Measurements from ENCODE around the gene GUCY2C. TPM values are rescaled to one million over a fixed set of nuclear protein-coding genes. Genes with fewer than 3 reads are reported as not detected.

GUCY2C gene
- total RNA-seq, 1 experiment from 2014 or later, result not detected

DNA sequence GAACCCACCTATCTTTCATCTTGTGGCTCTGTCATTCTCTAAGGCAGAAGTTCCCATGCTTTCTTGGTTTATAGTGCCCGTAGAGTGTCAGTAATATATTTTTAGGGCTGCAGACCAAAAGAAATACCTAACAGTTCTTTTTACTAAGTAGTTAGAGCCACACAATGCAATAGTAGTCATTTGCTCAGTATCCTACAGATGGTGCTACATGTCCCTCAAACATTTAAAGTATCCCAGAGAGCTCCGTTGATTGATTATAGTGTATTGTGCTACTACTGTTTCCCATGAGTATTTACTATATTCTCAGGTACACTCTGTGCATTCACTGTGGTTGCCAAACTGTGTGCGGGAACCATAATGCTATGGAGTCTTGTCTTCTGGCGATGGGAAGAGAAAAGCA lies 124.0 kb downstream of the GUCY2C start:
- no peak for DNase-seq (ENCODE audit: low read depth)

DNA sequence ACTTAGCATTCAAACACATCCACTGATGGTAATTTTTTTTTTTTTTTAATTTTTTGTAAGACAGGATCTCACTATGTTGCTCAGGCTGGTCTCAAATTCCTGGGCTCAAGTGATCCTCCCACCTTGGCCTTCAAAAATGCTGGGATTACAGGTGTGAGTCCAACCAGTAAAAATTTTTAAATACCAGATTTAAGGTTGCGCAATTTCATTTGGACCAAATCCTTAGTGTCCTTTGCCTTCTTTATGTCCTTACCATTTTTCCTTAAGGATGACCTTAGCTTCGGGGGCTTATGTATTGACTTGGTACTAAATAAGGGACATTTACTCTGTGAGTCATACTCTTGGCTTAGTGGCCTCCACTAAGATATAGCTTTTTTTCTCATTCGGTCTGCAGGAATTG lies 124.6 kb downstream of the GUCY2C start:
- no peak for DNase-seq (ENCODE audit: low read depth)

DNA sequence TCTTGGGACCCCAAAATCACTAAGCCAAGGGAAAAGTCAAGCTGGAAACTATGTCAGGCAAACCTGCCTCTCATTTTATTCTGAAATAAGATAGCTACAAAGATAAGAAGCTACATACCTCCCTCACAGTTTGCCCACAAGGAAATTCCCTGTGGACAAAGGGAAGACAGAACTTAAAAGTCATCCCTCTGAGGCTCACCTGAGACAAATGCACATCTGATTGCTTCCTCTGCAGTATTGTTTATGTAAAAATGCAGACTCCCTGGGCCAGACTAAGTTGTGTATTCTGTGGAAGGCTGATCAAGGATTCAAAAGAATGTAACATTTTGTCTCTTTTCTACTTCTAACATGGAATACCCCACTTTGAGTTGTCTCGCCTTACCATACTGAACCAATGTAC lies 126.2 kb downstream of the GUCY2C start:
- DNase-seq (ENCODE audit: low read depth), result no peak

DNA sequence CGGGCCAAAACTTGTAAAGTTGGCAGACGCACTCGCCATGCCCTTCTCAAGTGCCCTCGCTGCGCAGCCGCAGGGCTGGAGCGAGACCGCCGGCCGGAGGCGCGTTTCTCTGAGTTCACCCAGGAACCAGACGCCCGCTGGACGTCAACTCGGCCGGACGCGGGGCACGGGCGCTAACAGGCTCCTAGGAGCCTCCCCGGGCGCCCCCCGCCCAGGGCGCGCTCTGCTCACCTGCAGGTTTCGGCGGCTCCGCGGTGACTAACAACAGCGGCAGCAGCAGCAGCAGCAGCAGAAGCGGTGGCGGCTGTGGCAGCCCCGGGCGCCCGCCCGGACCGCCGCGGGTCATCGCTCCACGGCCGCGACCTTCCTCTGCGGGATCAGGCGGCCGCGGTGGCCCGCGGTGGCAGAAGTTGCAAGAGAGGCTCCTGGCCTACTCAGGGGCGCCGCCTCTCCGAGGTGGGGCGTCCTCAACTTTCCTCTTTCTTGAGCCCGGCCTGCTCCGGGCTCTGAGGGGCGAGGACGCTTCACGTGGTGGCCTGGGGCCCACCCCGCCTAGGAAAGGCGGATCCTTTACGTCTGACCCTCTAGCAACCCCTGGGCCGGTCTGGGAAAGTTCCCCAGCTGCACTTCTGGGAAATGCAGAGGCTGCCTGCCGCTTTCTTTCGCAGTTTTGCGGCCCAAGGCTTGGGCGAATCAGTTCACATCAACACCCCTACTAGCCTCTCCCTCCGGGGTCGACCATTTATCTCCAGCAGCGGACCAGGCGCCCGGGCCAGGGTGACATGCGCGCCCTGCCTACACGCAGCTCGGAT lies 128.8 kb downstream of the GUCY2C start, which contains the start of gene PLBD1:
TSS of gene PLBD1 (minus strand) at position 533 of the 812 bp plus-strand sequence. CDS start at position 346, 187 bp downstream.
- no peak for DNase-seq (ENCODE audit: low read depth)

DNA sequence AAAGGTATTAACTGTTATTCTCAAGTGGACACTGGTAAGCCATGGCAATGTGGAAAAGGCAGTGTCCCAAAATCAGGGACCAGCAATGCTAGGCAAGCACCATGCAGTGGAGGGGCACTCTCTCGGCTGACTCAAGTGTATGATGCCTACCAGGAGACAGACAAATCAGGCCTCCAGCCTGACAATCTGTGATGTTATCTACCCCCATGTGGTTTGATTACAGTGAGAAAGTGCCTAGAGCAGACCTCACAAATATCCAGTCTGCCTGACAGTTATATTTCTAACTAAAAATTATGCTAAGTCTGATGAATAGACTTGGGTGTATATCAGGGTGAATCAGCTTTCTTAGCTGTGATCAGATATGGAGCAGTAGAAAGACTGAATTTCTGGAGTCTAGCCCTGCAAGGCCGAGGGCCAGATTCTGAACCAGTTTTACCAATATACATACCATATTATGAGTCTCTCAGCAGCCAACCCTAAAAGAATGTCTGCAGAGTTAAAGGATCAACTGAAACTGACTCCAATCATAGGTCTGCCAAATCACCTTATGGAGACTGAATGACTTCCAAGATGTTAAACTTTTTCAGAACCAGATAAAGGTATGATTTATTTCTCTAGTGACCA lies 132.0 kb downstream of the GUCY2C start:
- no peak for DNase-seq (ENCODE audit: low read depth)

DNA sequence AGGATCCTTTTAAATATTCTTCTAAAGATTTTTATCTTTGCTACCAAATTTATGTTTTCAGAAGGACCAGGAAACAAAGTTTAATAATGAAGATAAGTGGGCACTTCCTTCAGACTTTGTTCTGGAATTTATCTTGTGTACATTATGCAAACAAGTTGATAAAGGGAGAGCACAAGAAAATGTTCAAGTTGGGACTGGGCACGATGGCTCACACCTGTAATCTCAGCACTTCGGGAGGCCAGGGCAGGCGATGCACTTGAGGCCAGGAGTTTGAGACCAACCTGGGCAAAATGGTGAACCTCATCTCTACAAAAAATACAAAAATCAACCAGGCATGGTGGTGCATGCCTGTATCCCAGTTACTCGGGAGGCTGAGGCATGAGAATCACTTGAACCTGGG lies 133.4 kb downstream of the GUCY2C start:
- DNase-seq (ENCODE audit: low read depth), result no peak

Other genes with a start within 250 kb of the GUCY2C start
- 0.06 and 0.29 TPM in 2 replicates for gene PLBD1, start 128.7 kb downstream of the GUCY2C start, total RNA-seq (2014; rRNA removed)
- 20.3 and 23.4 TPM in 2 replicates for gene WBP11, start 106.9 kb upstream of the GUCY2C start, total RNA-seq (2014; rRNA removed)
- gene C12orf60, start 107.1 kb upstream of the GUCY2C start, total RNA-seq (2014; rRNA removed), result 1.5 and 3.2 TPM in 2 replicates
- not detected in 2 replicates for gene SMCO3, start 117.6 kb upstream of the GUCY2C start, total RNA-seq (2014; rRNA removed)
- not detected in 2 replicates for gene ART4, start 146.9 kb upstream of the GUCY2C start, total RNA-seq (2014; rRNA removed)
- not detected in 2 replicates for gene MGP, start 189.3 kb upstream of the GUCY2C start, total RNA-seq (2014; rRNA removed)
- gene ERP27, start 241.9 kb upstream of the GUCY2C start, total RNA-seq (2014; rRNA removed), result not detected in 2 replicates

Measured in LHCN-M2 (cell line).